Measurements from ENCODE around the gene CPLANE2.
A peak's percentile ranks its signal among the peaks of the same experiment; 100 is the strongest.
"Not testable (repeated sequence)": the region's sequence is repeated elsewhere in the genome, so short reads cannot be mapped to it uniquely, and the experiment has no call there.

CPLANE2 gene

DNA sequence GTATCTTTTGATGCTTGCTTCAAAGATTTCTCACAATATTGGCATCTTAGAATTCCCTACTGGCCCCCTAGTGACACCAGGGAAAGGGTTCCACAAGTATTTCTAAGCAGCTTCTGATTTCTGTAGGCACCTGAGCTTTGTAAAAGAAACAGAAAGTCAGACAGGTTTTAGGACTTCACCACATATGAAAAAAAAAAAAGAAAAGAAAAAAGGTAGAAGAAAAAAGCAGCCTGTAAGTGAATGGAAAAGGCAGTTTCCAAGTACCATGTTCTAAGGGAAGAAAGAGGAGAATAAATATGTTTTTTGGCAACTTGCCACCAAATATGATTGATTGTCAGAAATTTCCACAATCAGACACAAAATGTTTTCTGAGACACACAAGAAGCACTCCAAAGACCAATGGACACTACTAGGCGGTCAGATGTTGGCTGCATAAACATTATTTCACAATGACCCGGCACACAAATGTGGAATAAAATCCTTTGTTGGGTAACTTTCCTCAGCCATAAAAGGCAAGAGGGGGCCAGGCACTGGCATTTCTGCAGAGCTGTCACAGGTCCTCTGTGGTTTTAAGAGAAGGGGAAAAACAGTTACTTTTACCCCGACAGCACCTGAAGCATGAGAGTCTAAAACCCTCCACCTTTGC, 12.7 kb upstream of the CPLANE2 start:
- H3K4me3 ChIP-seq (ENCODE audit: low read length), result no peak overlapping the region
- peak; percentile 95 for DNase-seq (ENCODE audit: low read depth)
- TF ChIP-seq, protein P1, sequence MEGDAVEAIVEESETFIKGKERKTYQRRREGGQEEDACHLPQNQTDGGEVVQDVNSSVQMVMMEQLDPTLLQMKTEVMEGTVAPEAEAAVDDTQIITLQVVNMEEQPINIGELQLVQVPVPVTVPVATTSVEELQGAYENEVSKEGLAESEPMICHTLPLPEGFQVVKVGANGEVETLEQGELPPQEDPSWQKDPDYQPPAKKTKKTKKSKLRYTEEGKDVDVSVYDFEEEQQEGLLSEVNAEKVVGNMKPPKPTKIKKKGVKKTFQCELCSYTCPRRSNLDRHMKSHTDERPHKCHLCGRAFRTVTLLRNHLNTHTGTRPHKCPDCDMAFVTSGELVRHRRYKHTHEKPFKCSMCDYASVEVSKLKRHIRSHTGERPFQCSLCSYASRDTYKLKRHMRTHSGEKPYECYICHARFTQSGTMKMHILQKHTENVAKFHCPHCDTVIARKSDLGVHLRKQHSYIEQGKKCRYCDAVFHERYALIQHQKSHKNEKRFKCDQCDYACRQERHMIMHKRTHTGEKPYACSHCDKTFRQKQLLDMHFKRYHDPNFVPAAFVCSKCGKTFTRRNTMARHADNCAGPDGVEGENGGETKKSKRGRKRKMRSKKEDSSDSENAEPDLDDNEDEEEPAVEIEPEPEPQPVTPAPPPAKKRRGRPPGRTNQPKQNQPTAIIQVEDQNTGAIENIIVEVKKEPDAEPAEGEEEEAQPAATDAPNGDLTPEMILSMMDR (conservative IDR thresholded peaks at IDR 0.05; ENCODE audit: low read length), result no peak

DNA sequence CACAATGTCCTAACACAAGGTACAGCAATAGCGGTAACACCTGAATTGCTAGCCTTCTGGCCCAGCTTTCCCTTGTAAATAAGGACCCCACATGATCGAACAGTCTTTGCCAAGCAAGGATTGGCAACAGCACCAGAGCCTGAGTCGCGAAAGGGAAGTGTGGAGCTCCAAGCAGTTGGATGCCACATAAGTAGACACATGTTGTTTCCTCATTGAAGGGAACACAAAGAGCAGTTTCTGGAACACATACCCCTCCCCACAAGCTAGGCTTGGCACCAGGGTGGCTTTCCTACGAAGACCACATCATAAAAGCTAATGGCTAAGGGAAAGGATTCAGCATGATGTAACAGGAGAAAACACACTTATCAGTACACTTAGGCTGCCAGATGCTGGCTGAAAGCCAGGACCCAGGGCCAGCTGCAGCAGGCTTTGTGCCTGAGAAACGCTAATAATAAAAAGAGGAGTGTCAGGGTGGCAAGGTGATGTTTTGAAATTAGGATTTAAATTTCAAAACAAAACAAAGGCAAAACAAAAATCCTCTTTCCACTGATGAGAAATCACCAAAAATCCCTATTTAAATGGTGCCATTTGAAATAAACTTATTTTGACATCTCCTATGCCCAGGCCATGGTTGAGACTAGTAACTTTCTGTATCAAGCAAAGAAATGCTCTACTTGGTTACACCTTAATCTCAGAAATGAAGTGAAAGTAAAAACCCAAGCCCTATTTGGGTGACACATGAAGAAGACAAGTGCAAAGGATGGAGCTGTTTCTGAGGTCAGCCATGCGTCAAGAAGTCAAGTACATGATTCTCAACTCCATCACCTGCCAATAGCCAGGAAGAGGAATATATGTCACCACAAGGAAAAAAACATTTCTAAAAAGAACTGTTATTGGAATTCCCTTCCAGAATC, 11.9 kb upstream of the CPLANE2 start:
- no peak overlapping the region for H3K4me3 ChIP-seq (ENCODE audit: low read length)
- TF ChIP-seq, protein P1 (conservative IDR thresholded peaks at IDR 0.05; ENCODE audit: low read length), result no peak
- peak; percentile 89 for DNase-seq (ENCODE audit: low read depth)

DNA sequence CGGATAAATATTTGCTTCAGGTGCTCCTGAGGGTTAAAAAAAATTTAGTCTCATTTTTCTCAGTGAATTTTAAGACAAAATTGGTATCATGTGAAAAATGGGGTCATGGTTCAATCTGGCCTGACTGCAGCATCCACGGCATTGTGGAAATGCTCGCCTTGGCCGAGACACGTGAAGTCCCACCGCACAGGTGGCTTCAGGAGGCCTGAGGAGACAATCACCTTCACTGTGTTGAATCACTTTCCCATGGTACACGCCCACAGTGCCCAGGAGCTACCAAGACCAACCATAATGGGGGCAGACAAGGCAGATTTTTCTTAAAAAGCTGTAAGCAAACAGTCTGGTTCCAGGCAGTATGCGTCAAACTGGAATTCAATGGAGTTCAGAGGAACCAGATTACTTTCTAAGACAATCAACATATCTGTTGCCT, 11.0 kb upstream of the CPLANE2 start:
- no peak for DNase-seq (ENCODE audit: low read depth)
- no peak overlapping the region for H3K4me3 ChIP-seq (ENCODE audit: low read length)
- TF ChIP-seq, protein P1 (conservative IDR thresholded peaks at IDR 0.05; ENCODE audit: low read length), result no peak

DNA sequence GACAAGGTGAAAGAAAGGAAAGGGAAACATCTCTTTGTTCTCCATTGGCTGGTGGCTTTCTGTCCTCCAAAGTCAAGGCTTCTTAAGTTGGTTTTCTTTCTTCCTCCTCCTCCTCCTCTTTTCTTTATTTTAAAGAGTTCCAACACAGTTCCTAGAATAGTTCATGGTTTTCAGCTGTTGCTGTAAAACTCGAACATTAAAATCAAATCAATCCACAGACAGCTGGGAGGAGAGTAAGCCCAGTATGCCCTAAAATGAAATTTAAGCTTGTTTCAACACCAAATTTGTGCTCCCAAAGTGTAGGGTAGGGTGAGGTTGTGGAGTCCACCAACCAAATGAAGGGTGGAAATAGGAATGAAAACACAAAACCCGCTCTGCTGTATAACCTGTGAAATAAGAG, 10.5 kb upstream of the CPLANE2 start:
- DNase-seq (ENCODE audit: low read depth), result no peak
- H3K4me3 ChIP-seq (ENCODE audit: low read length), result no peak overlapping the region
- TF ChIP-seq, protein P1 (conservative IDR thresholded peaks at IDR 0.05; ENCODE audit: low read length), result no peak

DNA sequence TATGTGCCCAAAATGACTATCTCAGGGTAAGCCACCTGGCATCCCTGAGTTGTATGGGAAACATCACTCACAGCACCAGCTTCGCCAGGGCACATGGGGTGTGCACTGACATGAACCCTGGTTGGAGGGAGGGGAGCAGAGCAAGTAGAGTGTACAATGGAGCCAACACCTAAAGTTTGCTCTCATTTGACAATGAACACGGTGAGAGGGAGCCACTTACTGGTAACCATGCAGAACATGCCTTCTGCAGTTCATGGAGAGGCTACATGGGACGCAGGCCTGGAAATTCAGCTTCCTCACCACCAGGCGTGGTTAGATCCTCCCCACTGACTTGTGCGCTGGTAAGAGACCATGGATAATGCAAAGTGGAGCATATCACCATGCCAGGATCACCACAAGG, 10.0 kb upstream of the CPLANE2 start:
- no peak overlapping the region for H3K4me3 ChIP-seq (ENCODE audit: low read length)
- no peak for DNase-seq (ENCODE audit: low read depth)
- TF ChIP-seq, protein P1 (conservative IDR thresholded peaks at IDR 0.05; ENCODE audit: low read length), result no peak

DNA sequence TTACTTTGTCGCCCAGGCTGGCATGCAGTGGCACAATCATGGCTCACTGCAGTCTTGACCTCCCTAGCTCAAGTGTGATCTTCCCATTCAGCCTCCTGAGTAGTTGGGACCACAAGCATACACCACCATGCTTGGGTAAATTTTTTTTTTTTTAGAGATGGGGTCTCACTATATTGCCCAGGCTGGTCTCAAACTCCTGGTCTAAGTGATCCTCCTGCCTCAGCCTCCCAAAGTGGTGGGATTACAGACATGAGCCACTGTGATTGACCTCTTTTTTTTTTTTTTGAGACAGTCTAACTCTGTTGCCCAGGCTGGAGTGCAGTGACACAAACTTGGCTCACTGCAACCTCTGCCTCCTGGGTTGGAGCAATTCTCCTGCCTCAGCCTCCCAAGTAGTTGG, 9.3 kb upstream of the CPLANE2 start:
- not testable (repeated sequence) for H3K4me3 ChIP-seq (ENCODE audit: low read length); DNase-seq (ENCODE audit: low read depth)

DNA sequence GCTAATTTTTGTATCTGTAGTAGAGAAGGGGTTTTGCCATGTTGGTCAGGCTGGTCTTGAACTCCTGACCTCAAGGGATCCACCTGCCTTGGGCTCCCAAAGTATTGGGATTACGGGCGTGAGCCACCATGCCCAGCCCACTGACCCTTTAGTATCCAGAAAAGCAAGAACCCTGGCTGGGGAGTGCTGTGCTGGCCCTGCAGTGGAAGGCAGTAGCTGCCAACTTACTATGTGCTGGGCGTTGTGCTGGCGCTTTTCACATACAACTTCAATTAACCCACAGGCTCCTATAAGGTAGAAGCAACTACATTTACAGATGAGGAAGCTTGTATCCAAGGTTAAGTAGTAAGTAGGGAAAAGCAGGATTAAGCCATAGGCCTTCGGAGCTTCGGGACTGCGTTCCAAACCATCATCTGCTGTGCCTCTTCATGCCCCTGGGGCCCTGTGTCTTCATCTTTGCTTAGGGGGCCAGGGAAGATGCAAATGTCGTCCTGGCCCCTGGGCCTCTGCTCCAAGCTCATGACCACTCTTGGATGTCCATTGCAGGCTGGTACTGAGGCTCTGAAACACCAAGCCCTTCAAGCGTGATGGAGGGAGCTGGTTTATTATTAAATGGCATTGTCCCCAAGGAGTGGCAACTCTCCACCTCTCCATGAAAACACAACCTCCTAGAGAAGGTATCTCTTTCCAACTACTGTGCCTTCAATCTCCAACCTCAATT, 8.7 kb upstream of the CPLANE2 start:
- DNase-seq (ENCODE audit: low read depth), result no peak
- TF ChIP-seq, protein P1 (conservative IDR thresholded peaks at IDR 0.05; ENCODE audit: low read length), result no peak
- H3K4me3 ChIP-seq (ENCODE audit: low read length), result no peak overlapping the region

Data from AG10803 (cell line).